ENCODE results near the gene RPS6KA2.

RPS6KA2 gene

DNA sequence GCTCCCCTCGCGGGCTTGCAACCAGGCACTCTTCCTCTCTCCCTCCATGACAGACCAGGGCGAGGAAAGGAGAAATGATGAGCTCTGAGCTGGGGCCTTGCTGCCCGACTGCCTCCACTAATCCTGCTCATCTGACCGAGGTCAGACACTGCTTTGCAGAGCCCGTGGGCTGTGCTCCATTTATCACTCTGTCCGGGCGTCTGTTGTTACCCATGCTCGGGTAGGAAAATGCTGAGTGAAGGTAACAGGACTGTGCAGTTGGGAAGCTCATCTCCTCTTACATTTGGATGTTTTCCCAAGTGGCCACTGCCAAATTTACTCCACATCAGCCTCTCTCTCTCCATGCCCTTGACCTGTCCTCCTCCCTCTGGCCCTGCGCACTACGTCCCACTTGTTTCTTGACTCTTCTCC, 14.6 kb downstream of the RPS6KA2 start:
- no peak for DNase-seq

GRCh38 chr6:166611631-166612030, 15.4 kb downstream of the RPS6KA2 start:
- DNase-seq, result no peak

DNA sequence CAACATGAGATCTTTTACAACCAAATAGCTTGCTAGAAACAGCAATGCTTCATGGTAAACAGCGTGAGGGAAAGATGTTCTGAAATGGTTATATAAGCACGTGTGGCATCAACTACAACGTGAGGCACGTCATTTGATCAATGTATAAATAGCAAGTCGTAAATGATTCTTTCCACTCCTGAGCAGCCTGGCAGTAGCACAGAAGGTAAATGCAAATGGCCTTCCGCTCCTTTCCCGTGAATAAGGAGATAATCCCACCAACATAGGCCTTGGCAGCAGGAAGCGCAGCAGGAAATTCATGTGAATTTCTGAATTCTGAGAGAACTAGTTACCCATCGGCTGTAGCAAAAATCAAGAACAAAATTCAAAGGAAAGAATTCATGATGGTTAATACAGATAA, 17.0 kb downstream of the RPS6KA2 start:
- DNase-seq, result no peak

GRCh38 chr6:166608774-166609173, 18.3 kb downstream of the RPS6KA2 start:
- DNase-seq, result no peak

GRCh38 chr6:166605752-166606151, 21.3 kb downstream of the RPS6KA2 start:
- DNase-seq, result no peak

DNA sequence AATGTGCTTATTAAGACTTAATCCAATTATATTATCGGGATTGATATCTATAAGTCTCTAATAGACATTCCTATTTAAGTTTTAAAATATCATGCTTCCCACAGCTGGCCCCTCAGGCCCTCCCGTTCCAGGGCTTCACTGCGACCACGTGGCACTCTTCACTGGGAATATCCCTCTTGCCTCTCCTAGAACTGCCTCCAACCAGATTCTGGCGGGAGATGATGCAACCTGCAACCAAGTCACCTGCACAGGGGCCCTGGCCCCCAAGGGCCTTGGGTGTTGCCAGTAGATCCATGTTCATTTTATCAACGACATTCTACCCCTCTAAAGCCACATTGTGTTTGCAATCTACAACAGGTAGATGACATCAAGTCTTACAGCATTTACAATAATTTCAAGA, 22.1 kb downstream of the RPS6KA2 start:
- DNase-seq, result no peak

DNA sequence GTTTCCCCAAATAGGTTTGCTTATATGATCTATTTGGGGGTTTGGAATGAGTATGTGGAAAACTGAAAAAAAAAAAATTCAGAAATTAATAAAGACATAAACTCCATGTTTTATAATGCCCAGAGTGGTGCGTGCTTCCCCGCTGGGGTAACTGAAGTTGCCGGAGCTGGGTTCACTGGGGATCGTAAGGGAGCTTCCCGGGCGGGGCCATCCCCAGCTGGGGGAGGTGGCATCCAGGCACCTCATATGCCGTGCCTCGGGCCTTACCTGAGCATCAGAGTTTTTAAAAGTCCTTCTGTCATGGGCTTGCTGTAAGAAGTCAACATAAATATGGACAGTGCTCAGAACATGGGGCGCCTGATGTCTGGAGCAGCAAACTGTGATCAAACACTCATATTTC, 22.7 kb downstream of the RPS6KA2 start:
- no peak for DNase-seq

GRCh38 chr6:166603043-166603690, 23.9 kb downstream of the RPS6KA2 start:
- DNase-seq, result no peak

DNA sequence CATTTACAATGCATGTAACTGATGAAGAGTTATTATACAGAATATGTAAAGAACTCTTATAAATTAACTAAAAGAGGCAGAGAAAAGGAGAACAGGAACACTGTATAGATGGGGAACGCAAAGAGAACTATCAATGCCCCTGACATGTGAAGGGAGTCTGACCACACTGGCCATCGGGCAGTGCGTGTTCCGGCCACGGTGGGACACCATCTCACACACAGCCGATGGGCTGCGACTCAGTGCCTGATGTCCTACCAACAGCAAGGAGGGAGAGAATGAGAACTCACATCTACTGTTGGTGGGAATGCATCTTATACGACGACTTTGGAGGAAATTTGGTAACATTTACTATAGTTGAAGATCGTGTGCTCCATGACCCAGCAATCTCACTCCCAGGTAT, 25.1 kb downstream of the RPS6KA2 start:
- no peak for DNase-seq

GRCh38 chr6:166600931-166601330, 26.1 kb downstream of the RPS6KA2 start:
- no peak for DNase-seq

GRCh38 chr6:166599205-166599604, 27.8 kb downstream of the RPS6KA2 start:
- DNase-seq, result no peak

- no peak for DNase-seq
These were observed 28.5 kb downstream of the RPS6KA2 start for GRCh38 chr6:166598441-166599138.

GRCh38 chr6:166597711-166598440, 29.2 kb downstream of the RPS6KA2 start:
- DNase-seq, result no peak

GRCh38 chr6:166596776-166597507, 30.1 kb downstream of the RPS6KA2 start:
- no peak for DNase-seq

- DNase-seq, result no peak
These were observed 31.1 kb downstream of the RPS6KA2 start for GRCh38 chr6:166595949-166596348.

- no peak for DNase-seq
These were observed 31.8 kb downstream of the RPS6KA2 start for GRCh38 chr6:166595061-166595780.

- DNase-seq, result no peak
These were observed 34.2 kb downstream of the RPS6KA2 start for GRCh38 chr6:166592821-166593220.

DNA sequence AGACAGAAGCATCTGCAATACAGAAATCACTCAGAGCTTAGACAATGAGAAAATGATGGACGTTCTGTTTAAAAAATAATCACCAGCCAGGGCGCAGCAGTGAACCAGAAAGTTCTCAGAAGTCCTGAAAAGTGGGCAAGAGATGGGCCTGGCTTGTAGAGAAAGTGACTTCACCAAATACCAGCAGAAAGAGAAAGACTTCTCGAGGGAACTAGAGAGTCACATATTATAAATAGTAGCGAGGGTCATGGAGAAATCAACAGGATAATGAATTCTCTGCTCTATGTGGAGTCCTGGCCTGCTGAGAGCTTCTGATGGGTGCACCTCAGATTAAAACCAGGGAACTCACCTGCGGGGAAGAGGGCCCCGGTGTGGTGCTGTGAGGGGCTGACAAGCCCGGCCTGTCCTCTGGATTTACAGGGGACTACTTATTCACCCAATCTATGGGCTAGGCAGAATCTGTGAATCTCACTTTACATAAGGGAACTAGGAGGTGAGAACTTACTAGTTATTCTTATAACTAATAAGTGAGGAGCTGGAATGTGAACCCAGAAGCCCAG, 35.0 kb downstream of the RPS6KA2 start:
- no peak for DNase-seq

GRCh38 chr6:166591026-166591425, 36.0 kb downstream of the RPS6KA2 start:
- DNase-seq, result no peak

DNA sequence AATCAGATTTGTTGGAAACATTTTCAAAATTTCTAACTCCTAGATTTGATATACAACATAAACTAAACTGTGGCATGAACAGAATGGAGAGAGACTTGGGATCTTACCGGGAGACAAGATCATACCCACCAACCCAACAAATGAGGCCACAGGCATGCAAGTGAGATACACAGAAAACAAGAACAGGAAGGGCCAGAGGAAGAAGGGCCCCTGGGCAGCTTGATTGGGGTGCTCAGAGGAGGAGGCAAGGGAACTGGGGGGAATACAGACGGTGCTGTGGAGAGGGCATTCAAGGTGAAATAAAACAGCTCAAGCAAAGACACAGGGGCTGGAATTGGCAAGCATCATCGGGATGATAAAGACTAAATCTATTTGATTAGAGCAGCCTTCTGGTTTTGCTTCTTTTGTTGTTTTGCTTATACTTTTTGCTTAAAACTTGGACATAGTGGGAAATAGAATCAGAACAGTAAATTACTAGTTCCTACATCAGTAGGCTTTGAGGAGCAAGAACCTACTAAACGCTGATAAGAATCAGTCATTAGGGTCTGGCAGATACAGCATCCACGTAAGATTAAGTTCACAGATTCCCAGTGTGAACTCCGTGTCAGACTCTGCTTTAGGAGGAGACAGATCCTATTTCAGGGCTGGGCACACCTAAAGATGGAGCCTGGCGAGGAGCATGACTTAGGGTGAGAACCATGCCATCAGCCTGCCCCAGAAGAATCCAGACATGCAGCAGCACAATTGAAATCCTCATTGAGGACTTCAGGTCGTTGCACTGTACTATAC, 37.1 kb downstream of the RPS6KA2 start:
- no peak for DNase-seq

GRCh38 chr6:166589337-166589731, 37.7 kb downstream of the RPS6KA2 start:
- DNase-seq, result no peak
